A673 (cell line): ENCODE results near the gene TACR2. TPM values are rescaled to one million over a fixed set of nuclear protein-coding genes. Genes with fewer than 3 reads are reported as not detected.

Experiments used
- BruUV-seq: library from RNA; stranded (reverse); fragments of 400-500 nt; replicated peaks from 2 replicates; lab custom pipeline; 2021; lab: Mats Ljungman, UMichigan
- CTCF ChIA-PET: fragments of 300-600 bp; sonication (Branson Sonifier 250); formaldehyde crosslinking; loops from one replicate; lab custom pipeline; 2022; ENCODE audit warnings: antibody characterized with exemption; lab: Charles Lee
- POLR2A ChIA-PET: fragments of 300-600 bp; sonication (Branson Sonifier 250); formaldehyde crosslinking; loops from one replicate; lab custom pipeline; 2022; ENCODE audit warnings: antibody characterized with exemption; ENCODE audit not compliant: low non-redundant PET; lab: Charles Lee
- DNase-seq: peaks from one replicate; pipeline ENCODE4 v3.0.0-alpha.2; 2015; ENCODE audit warnings: low spot score
- H3K27ac ChIP-seq: fragments of 200-600 bp; sonication (generic); 2 replicates; pipeline ENCODE4 v1.5.1; 2016; ENCODE audit warnings: mixed run types, low read depth, mild to moderate bottlenecking, mixed read lengths, antibody characterized with exemption, low read length; ENCODE audit not compliant: poor library complexity, severe bottlenecking
- H3K27me3 ChIP-seq: fragments of 200-600 bp; sonication (generic); replicated peaks from 2 replicates; pipeline ENCODE4 v1.6.1; 2017; ENCODE audit warnings: mixed run types, low read depth, mild to moderate bottlenecking, mixed read lengths, antibody characterized with exemption, low read length; ENCODE audit not compliant: insufficient read depth, poor library complexity
- H3K36me3 ChIP-seq: fragments of 200-600 bp; sonication (generic); 2 replicates; pipeline ENCODE4 v1.6.1; 2016; ENCODE audit warnings: mixed run types, mild to moderate bottlenecking, mixed read lengths, antibody characterized with exemption, low read length; ENCODE audit not compliant: insufficient read depth, poor library complexity, severe bottlenecking
- H3K4me1 ChIP-seq: fragments of 200-600 bp; sonication (generic); 2 replicates; pipeline ENCODE4 v1.6.1; 2017; ENCODE audit warnings: mixed run types, mild to moderate bottlenecking, mixed read lengths, antibody characterized with exemption, low read length; ENCODE audit not compliant: insufficient read depth, poor library complexity, severe bottlenecking
- H3K4me3 ChIP-seq: fragments of 200-600 bp; sonication (generic); 2 replicates; pipeline ENCODE4 v1.5.1; 2016; ENCODE audit warnings: low read depth, mixed run types, mild to moderate bottlenecking, mixed read lengths, low read length; ENCODE audit not compliant: poor library complexity, severe bottlenecking
- H3K9me3 ChIP-seq: fragments of 200-600 bp; sonication (generic); 2 replicates; pipeline ENCODE4 v1.6.1; 2016; ENCODE audit warnings: mixed run types, low read depth, mild to moderate bottlenecking, mixed read lengths, antibody characterized with exemption, low read length; ENCODE audit not compliant: poor library complexity, severe bottlenecking
- CTCF ChIP-seq: fragments of 300-800, 200-600 bp; sonication (generic); conservative IDR thresholded peaks from 2 replicates; pipeline ENCODE4 v1.5.1; 2017; ENCODE audit warnings: low read depth, mild to moderate bottlenecking, antibody characterized with exemption, low read length, moderate library complexity, mixed read lengths
- EZH2 ChIP-seq: fragments of 200-600 bp; sonication (generic); IDR thresholded peaks from 2 replicates; pipeline ENCODE4 v1.6.1; 2017; ENCODE audit warnings: borderline replicate concordance, low read depth, mild to moderate bottlenecking, mixed read lengths, antibody characterized with exemption, low read length; ENCODE audit not compliant: poor library complexity, severe bottlenecking
- intact Hi-C: fragments of 100-400 bp; cut with micrococcal nuclease; formaldehyde crosslinking; loops from one replicate; pipeline ENCODE4 v1.10.0; 2022; ENCODE audit not compliant: unreplicated experiment
- total RNA-seq: library from RNA; stranded (reverse); gene quantifications from 2 replicates; pipeline ENCODE4 v1.2.3, GENCODE V29; 2021

Gene TACR2
- total RNA-seq, 1 experiment from 2014 or later, result 0.21 TPM

- no peak overlapping the region for H3K27ac ChIP-seq
- H3K4me3 ChIP-seq, result no peak overlapping the region
- H3K9me3 ChIP-seq, result no peaks in the 10 kb centered on the region
- H3K27me3 ChIP-seq, result no peaks in the 10 kb centered on the region
- CTCF ChIA-PET, result interaction anchor here (0.9 kb wide), 1 partner anchor 11 kb away, joined by 3 read pairs; no protein-coding TSS in a partner anchor
- intact Hi-C loops, result loop anchor here (10.0 kb wide), 1 partner anchor 434 kb away; the partner anchor contains the start of gene KIFBP
- DNase-seq, result no peak
- POLR2A ChIA-PET, result no interaction called here
- no peak for TF ChIP-seq EZH2
- no peak for TF ChIP-seq CTCF
- H3K4me1 ChIP-seq, result no peaks in the 10 kb centered on the region
- no peaks in the 10 kb centered on the region for H3K36me3 ChIP-seq
- no TSS peak for BruUV-seq
Measured at GRCh38 chr10:69419096-69419743, 2.5 kb upstream of the TACR2 start.

GRCh38 chr10:69418052-69418752 is 1.5 kb upstream of the TACR2 start:
- intact Hi-C loops, result loop anchor here (10.0 kb wide), 1 partner anchor 433 kb away; the partner anchor contains the start of gene KIFBP
- Histone ChIP-seq H3K9me3 (no peaks in the 10 kb centered on the region), H3K4me3 (no peak overlapping the region), H3K36me3 (no peaks in the 10 kb centered on the region), H3K27me3 (no peaks in the 10 kb centered on the region), H3K4me1 (no peaks in the 10 kb centered on the region), H3K27ac (no peak overlapping the region)
- DNase-seq, result no peak
- no peak for TF ChIP-seq EZH2
- no peak for TF ChIP-seq CTCF
- BruUV-seq, result no TSS peak
- ChIA-PET CTCF (no interaction called here), POLR2A (interaction anchor here (0.6 kb wide), 1 partner anchor 30 kb away, joined by 5 read pairs; no protein-coding TSS in a partner anchor)

GRCh38 chr10:69417542-69417941 is 824 bp upstream of the TACR2 start:
- BruUV-seq, result no TSS peak
- Histone ChIP-seq H3K27ac (no peak overlapping the region), H3K4me3 (no peak overlapping the region), H3K27me3 (no peaks in the 10 kb centered on the region), H3K9me3 (no peaks in the 10 kb centered on the region), H3K4me1 (no peaks in the 10 kb centered on the region), H3K36me3 (no peaks in the 10 kb centered on the region)
- intact Hi-C loops, result loop anchor here (10.0 kb wide), 1 partner anchor 433 kb away; the partner anchor contains the start of gene KIFBP
- ChIA-PET POLR2A (interaction anchor here (0.6 kb wide), 1 partner anchor 31 kb away, joined by 5 read pairs; no protein-coding TSS in a partner anchor), CTCF (interaction anchor here (0.6 to 1.3 kb wide), 3 partner anchors 9 to 175 kb away, joined by 3 to 4 read pairs (median 3); no protein-coding TSS in a partner anchor)
- TF ChIP-seq EZH2, result no peak
- DNase-seq, result no peak
